ENCODE results near the gene BCAS4. TPM values are rescaled to one million over a fixed set of nuclear protein-coding genes. Genes with fewer than 3 reads are reported as not detected.

Gene BCAS4, protein sequence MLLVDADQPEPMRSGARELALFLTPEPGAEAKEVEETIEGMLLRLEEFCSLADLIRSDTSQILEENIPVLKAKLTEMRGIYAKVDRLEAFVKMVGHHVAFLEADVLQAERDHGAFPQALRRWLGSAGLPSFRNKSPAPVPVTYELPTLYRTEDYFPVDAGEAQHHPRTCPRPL
- total RNA-seq (2022; extraction: Qiagen RNA extraction) = 27.0 to 32.9 TPM (median 31.1 TPM) in 5 replicates

DNA sequence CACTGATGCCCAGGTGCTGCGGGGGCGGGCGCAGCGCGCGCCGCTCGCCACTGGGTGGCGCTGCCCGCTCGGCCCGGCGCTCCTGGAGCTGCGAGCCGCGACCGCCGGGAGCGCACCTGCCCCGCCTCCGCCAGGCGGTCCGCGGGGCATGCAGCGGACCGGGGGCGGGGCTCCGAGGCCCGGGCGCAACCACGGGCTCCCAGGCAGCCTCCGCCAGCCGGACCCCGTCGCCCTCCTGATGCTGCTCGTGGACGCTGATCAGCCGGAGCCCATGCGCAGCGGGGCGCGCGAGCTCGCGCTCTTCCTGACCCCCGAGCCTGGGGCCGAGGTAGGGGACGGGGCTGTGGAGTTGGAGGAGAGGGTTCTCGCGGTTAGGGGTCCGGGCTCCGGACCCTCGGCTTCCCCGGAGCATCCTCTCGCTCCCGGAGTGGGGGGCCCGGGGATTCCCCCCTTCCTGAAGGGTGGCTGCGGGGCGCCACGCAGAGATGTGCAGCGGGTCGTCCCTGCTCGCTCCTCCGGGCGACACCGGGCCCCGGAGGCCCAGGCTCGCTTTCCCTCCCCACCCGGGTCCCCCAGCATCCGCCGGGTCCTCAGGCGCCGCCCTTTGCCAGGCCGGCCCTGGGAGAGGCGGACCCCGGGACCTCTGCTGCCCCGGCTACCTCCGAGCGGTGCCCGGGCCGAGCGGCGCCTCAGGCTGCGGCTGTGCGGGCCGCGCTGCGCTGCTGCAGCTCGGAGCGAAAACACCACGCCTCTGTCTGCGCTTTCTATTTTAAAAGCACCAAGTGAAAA, at the start of gene BCAS4:
Gene BCAS4, plus strand, starts transcription at position 216 of the 789 bp plus-strand sequence. Its CDS starts 23 bp downstream, at position 239.

Other genes starting within 250 kb of the BCAS4 start
- gene RIPOR3, start 103.5 kb upstream of the BCAS4 start, total RNA-seq (2022; extraction: Qiagen RNA extraction) = 0.02 to 0.09 TPM (median 0.06 TPM) in 4 of 5 replicates, not detected in the other
- 2.4 to 3.6 TPM (median 2.8 TPM) in 5 replicates for gene PARD6B, start 63.5 kb upstream of the BCAS4 start, total RNA-seq (2022; extraction: Qiagen RNA extraction)
- gene ADNP, start 136.4 kb downstream of the BCAS4 start, total RNA-seq (2022; extraction: Qiagen RNA extraction) = 38.5 to 52.4 TPM (median 40.7 TPM) in 5 replicates
- 67.4 to 98.7 TPM (median 70.6 TPM) in 5 replicates for gene DPM1, start 163.5 kb downstream of the BCAS4 start, total RNA-seq (2022; extraction: Qiagen RNA extraction)
- gene MOCS3, start 163.8 kb downstream of the BCAS4 start, total RNA-seq (2022; extraction: Qiagen RNA extraction) = 5.9 to 7.1 TPM (median 6.1 TPM) in 5 replicates
- gene KCNG1, start 228.0 kb downstream of the BCAS4 start, total RNA-seq (2022; extraction: Qiagen RNA extraction) = 15.0 to 32.1 TPM (median 19.5 TPM) in 5 replicates